NCI-H187 (cell line): ENCODE results near the gene CHL1.

ENCODE experiments used
- DNase-seq, 2 experiments: peaks; one replicate each; lab custom pipeline; 2025; lab: John Stamatoyannopoulos, UW

CHL1 gene

GRCh38 chr3:217099-217813 is 20.7 kb downstream of the CHL1 start:
- no peak for DNase-seq

GRCh38 chr3:217948-218347 is 21.4 kb downstream of the CHL1 start:
- no peak for DNase-seq

- DNase-seq = no peak
Observed at GRCh38 chr3:228442-229182, 32.0 kb downstream of the CHL1 start.

GRCh38 chr3:229183-229661 is 32.7 kb downstream of the CHL1 start:
- DNase-seq = no peak

- no peak for DNase-seq
Observed at GRCh38 chr3:236881-237280, 40.3 kb downstream of the CHL1 start.

GRCh38 chr3:242602-243355 is 46.2 kb downstream of the CHL1 start:
- DNase-seq = no peak

GRCh38 chr3:243356-243725 is 46.8 kb downstream of the CHL1 start:
- no peak for DNase-seq

- no peak for DNase-seq
Observed at GRCh38 chr3:244041-244440, 47.5 kb downstream of the CHL1 start.

- no peak for DNase-seq
Observed at GRCh38 chr3:247916-248315, 51.4 kb downstream of the CHL1 start.

- no peak for DNase-seq
Observed at GRCh38 chr3:248864-249520, 52.4 kb downstream of the CHL1 start.

GRCh38 chr3:249587-250262 is 53.2 kb downstream of the CHL1 start:
- no peak for DNase-seq

- no peak for DNase-seq
Observed at GRCh38 chr3:256501-256900, 59.9 kb downstream of the CHL1 start.

GRCh38 chr3:257826-258225 is 61.3 kb downstream of the CHL1 start:
- no peak for DNase-seq

GRCh38 chr3:260898-261297 is 64.3 kb downstream of the CHL1 start:
- DNase-seq = no peak

- DNase-seq = no peak
Observed at GRCh38 chr3:263393-263792, 66.8 kb downstream of the CHL1 start.

- no peak for DNase-seq
Observed at GRCh38 chr3:264394-265156, 68.0 kb downstream of the CHL1 start.

- DNase-seq = no peak
Observed at GRCh38 chr3:267101-267500, 70.5 kb downstream of the CHL1 start.

- DNase-seq = no peak
Observed at GRCh38 chr3:270688-271087, 74.1 kb downstream of the CHL1 start.

GRCh38 chr3:274927-275326 is 78.4 kb downstream of the CHL1 start:
- no peak for DNase-seq

GRCh38 chr3:277873-278272 is 81.3 kb downstream of the CHL1 start:
- no peak for DNase-seq
